Upper lobe of right lung (tissue), 1 donor: ENCODE measurements around the gene P2RY2. TPM values are rescaled to one million over a fixed set of nuclear protein-coding genes. Genes with fewer than 3 reads are reported as not detected.

Source experiments
- ATAC-seq: fragments of 200-7000 bp; cut with Tn5 transposase; one replicate; pipeline ENCODE4 v1.9.1; 2020; ENCODE audit warnings: mild to moderate bottlenecking, moderate library complexity
- DNase-seq: peaks from one replicate; pipeline ENCODE4 v3.0.0-alpha.2; 2020
- H3K27ac ChIP-seq: fragments of 200-600 bp; one replicate; pipeline ENCODE4 v1.8.0; 2022
- H3K27me3 ChIP-seq: fragments of 200-600 bp; one replicate; pipeline ENCODE4 v1.8.0; 2022; ENCODE audit warnings: mild to moderate bottlenecking
- H3K36me3 ChIP-seq: fragments of 200-600 bp; one replicate; pipeline ENCODE4 v1.8.0; 2022
- H3K4me1 ChIP-seq: fragments of 200-600 bp; one replicate; pipeline ENCODE4 v1.8.0; 2022
- H3K4me3 ChIP-seq: fragments of 200-600 bp; one replicate; pipeline ENCODE4 v1.8.0; 2022; ENCODE audit warnings: mild to moderate bottlenecking
- H3K9me3 ChIP-seq: fragments of 200-600 bp; one replicate; pipeline ENCODE4 v1.8.0; 2022
- intact Hi-C: fragments of 100-400 bp; cut with DNase I; formaldehyde crosslinking; loops from one replicate; pipeline ENCODE4 v1.11.0; 2022
- total RNA-seq: library from RNA; stranded (reverse); fragmentation: NEBNext Ultra II Directional; extraction: Animal tissue kit (Norgen Biotek cat#: 25700); gene quantifications from one replicate; pipeline ENCODE4 v1.2.1, GENCODE V29; 2021
- TF ChIP-seq, protein P1 (sequence below): fragments of 200-600 bp; IDR thresholded peaks from one replicate; pipeline ENCODE4 v1.8.0; 2022; ENCODE audit warnings: antibody characterized with exemption
- donor health status: DM: no; HTN: yes; CAD: no; lungs with severe emphysema.

Gene P2RY2
- total RNA-seq, 1 donor from 2014 or later: 7.4 TPM

GRCh38 chr11:73280626-73281025, 62.5 kb downstream of the P2RY2 start:
- Histone ChIP-seq H3K4me1 (no peaks in the 10 kb centered on the region), H3K9me3 (no peaks in the 10 kb centered on the region), H3K27ac (no peak overlapping the region), H3K27me3 (no peaks in the 10 kb centered on the region), H3K4me3 (no peak overlapping the region), H3K36me3 (no peaks in the 10 kb centered on the region)
- peak; percentile 57 for DNase-seq
- TF ChIP-seq, protein P1, sequence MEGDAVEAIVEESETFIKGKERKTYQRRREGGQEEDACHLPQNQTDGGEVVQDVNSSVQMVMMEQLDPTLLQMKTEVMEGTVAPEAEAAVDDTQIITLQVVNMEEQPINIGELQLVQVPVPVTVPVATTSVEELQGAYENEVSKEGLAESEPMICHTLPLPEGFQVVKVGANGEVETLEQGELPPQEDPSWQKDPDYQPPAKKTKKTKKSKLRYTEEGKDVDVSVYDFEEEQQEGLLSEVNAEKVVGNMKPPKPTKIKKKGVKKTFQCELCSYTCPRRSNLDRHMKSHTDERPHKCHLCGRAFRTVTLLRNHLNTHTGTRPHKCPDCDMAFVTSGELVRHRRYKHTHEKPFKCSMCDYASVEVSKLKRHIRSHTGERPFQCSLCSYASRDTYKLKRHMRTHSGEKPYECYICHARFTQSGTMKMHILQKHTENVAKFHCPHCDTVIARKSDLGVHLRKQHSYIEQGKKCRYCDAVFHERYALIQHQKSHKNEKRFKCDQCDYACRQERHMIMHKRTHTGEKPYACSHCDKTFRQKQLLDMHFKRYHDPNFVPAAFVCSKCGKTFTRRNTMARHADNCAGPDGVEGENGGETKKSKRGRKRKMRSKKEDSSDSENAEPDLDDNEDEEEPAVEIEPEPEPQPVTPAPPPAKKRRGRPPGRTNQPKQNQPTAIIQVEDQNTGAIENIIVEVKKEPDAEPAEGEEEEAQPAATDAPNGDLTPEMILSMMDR: no peak
- intact Hi-C loops: no loop called here
- peak; percentile 65 for ATAC-seq

GRCh38 chr11:73281201-73281741, 63.2 kb downstream of the P2RY2 start:
- H3K27ac ChIP-seq: no peak overlapping the region
- intact Hi-C loops: no loop called here

GRCh38 chr11:73281796-73282660, 63.9 kb downstream of the P2RY2 start:
- TF ChIP-seq, protein P1: no peak
- Histone ChIP-seq H3K36me3 (no peaks in the 10 kb centered on the region), H3K4me1 (no peaks in the 10 kb centered on the region), H3K27me3 (no peaks in the 10 kb centered on the region), H3K9me3 (no peaks in the 10 kb centered on the region), H3K4me3 (no peak overlapping the region), H3K27ac (no peak overlapping the region)
- intact Hi-C loops: no loop called here
- DNase-seq (peak; percentile 50), ATAC-seq (no peak)

More at GRCh38 chr11:73281201-73281741, 63.2 kb downstream of the P2RY2 start:
- TF ChIP-seq, protein P1: no peak
- H3K36me3 ChIP-seq: no peaks in the 10 kb centered on the region
- H3K9me3 ChIP-seq: no peaks in the 10 kb centered on the region
- DNase-seq (peak; percentile 47), ATAC-seq (peak; percentile 69)
- no peaks in the 10 kb centered on the region for H3K4me1 ChIP-seq
- H3K27me3 ChIP-seq: no peaks in the 10 kb centered on the region
- H3K4me3 ChIP-seq: no peak overlapping the region

DNA sequence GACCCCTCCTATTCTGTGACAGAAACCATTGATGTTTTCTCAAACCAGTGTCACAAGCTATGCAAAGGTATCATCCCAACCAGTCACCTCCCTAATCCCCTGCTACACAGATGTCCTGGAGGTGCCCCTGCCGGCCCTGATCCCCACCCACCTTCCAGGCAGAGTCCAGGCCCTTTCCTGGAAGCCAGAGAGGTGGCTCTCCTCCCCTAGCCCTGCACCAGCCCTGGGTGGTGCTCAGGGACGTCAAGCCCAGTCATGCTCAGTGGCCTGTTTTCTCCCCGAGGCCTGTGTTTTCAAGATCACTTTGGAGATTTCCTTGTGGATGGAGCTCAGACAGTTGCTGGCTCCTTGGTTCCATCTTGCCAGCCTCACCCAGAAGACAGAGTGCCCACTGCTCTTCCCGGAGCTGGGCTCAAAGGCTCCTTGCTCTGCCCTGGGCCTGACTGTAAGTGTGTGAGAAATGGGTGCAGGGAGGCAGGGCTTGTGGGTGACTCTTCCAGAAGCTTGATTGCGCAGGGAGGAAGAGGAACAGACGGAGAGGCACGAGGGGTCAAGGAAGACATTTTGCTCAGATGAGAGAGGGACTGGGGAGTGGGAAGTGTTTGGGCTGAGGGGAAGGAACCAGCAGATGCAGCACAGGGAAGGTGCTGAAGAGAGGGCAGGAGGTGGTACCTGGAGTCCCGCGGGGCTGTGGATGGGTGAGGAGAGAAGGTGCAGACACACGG, 65.4 kb downstream of the P2RY2 start:
- H3K27me3 ChIP-seq: no peaks in the 10 kb centered on the region
- TF ChIP-seq, protein P1: no peak
- intact Hi-C loops: no loop called here
- H3K4me3 ChIP-seq: no peak overlapping the region
- ATAC-seq (peak; percentile 40), DNase-seq (peak; percentile 41)
- H3K36me3 ChIP-seq: no peaks in the 10 kb centered on the region
- H3K9me3 ChIP-seq: no peaks in the 10 kb centered on the region
- no peak overlapping the region for H3K27ac ChIP-seq
- peaks cover 7% of the 10 kb centered on the region for H3K4me1 ChIP-seq

DNA sequence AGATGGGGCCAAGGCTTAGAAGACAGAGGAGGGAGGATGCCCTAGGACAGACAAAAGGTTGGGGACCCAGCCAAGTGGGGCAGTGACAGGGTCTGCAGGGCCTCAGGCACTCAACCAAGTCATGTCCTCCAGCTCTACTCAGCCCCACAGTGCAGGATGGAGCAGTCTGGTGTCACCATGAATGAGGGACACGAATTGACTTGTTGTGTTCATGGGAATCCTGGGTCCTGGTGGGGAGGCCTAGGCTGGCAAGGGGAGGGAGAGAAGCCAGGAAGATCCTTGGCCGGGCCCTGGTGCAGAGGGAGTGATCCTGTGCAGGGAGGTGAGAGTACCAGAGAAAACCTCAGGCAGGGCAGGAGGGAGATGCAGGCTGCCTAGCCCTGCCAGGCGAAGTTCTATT, 66.0 kb downstream of the P2RY2 start:
- Histone ChIP-seq H3K36me3 (no peaks in the 10 kb centered on the region), H3K9me3 (no peaks in the 10 kb centered on the region), H3K27ac (no peak overlapping the region), H3K27me3 (no peaks in the 10 kb centered on the region), H3K4me3 (no peak overlapping the region), H3K4me1 (peaks cover 14% of the 10 kb centered on the region)
- TF ChIP-seq, protein P1: no peak
- intact Hi-C loops: no loop called here
- ATAC-seq (no peak), DNase-seq (peak; percentile 48)
